Right lobe of liver (tissue), 6 donors: ENCODE results near the gene B4GALT5. TPM values are rescaled to one million over a fixed set of nuclear protein-coding genes. Genes with fewer than 3 reads are reported as not detected.

Experiments used
- ATAC-seq, 4 donors: fragments of 200-7000 bp; cut with Tn5 transposase; one replicate each; pipeline ENCODE4 v1.9.1; 2020; ENCODE audit warnings: mild to moderate bottlenecking in 4 of 4, moderate library complexity in 4 of 4
- DNase-seq, 3 donors: peaks; one replicate each; pipeline ENCODE4 v3.0.0-alpha.2; 2020
- H3K27ac ChIP-seq, 3 donors: fragments of 200-600 bp; one replicate each; pipeline ENCODE4 v1.8.0; 2022
- H3K27me3 ChIP-seq, 2 donors: fragments of 200-600 bp; one replicate each; pipeline ENCODE4 v1.8.0; 2022
- H3K36me3 ChIP-seq, 4 donors: fragments of 200-600 bp; sonication (generic) in 1 of 4; one replicate each; pipeline versions ENCODE4 v1.5.1 to v1.8.0; 2017 to 2022; ENCODE audit warnings: control low read depth in 1 of 4
- H3K4me1 ChIP-seq, 4 donors: fragments of 200-600 bp; sonication (generic) in 1 of 4; one replicate each; pipeline versions ENCODE4 v1.5.1 to v1.8.0; 2017 to 2022; ENCODE audit warnings: control low read depth in 1 of 4
- H3K4me3 ChIP-seq, 3 donors: fragments of 200-600 bp; one replicate each; pipeline ENCODE4 v1.8.0; 2022
- H3K9me3 ChIP-seq, 4 donors: fragments of 200-600 bp; sonication (generic) in 1 of 4; one replicate each; pipeline versions ENCODE4 v1.5.1 to v1.8.0; 2017 to 2022; ENCODE audit warnings: control low read depth in 1 of 4
- CTCF ChIP-seq, 4 donors: fragments of 200-600 bp in 3 of 4; fragments of 450-650 bp in 1 of 4; IDR thresholded peaks; one replicate each; pipeline versions ENCODE4 v1.5.1 to v1.8.0; 2016 to 2022; ENCODE audit warnings: antibody characterized with exemption in 4 of 4, mild to moderate bottlenecking in 2 of 4
- POLR2A ChIP-seq: fragments of 450-650 bp; IDR thresholded peaks from one replicate; pipeline ENCODE4 v1.6.1; 2017; ENCODE audit warnings: antibody characterized with exemption, mild to moderate bottlenecking
- WGBS: methylation state at CpG from one replicate; pipeline ENCODE4 v1.1.6; 2018; ENCODE audit warnings: low coverage, low lambda C conversion rate; ENCODE audit not compliant: insufficient coverage; ENCODE audit errors: missing lambda C conversion rate; 5-methylcytosine and 5-hydroxymethylcytosine counted together
- intact Hi-C, 2 donors: fragments of 100-400 bp; cut with DNase I; formaldehyde crosslinking; loops; one replicate each; pipeline versions ENCODE4 v1.11.2 to v1.14.1; 2022
- total RNA-seq, 6 experiments: library from RNA; depleted of rRNA in 2 of 6; stranded (reverse); fragments of >200 nt in 2 of 6; fragmentation: NEBNext Ultra II Directional in 3 of 6; extraction: Animal tissue kit (Norgen Biotek cat#: 25700) in 3 of 6; gene quantifications; one replicate each; pipeline versions ENCODE4 v1.1.0 to v1.2.4, GENCODE V29; 2016 to 2023
- donor health status: DM: no; HTN: yes; CAD: no.
- donor health status: DM: no; HTN: no; CAD: no.
- donor health status: DM: no; HTN: no; CAD: no.
- donor health status: DM: no; HTN: yes; CAD: no.
- donor health status: DM: no; HTN: yes; CAD: no.

The B4GALT5 gene
- total RNA-seq, 6 experiments from 2014 or later, result 9.5 to 32.6 (median 15.5) TPM

GRCh38 chr20:49700411-49701185 lies 13.1 kb downstream of the B4GALT5 start:
- Histone ChIP-seq H3K27me3 (no peaks in the 10 kb centered on the region), H3K9me3 (no peaks in the 10 kb centered on the region), H3K4me1 (peaks cover 0 to 51% (median 26%) of the 10 kb centered on the region in 4 donors), H3K36me3 (no peaks in the 10 kb centered on the region), H3K27ac (peak overlapping the region in 1 of 3 donors; percentile 37), H3K4me3 (no peak overlapping the region)
- 63% methylated on average over 6 of the region's 7 CpGs for WGBS
- intact Hi-C loops, result no loop called here
- DNase-seq (no peak), ATAC-seq (peak; percentile 51 to 79 (median 66))
- TF ChIP-seq CTCF (IDR thresholded peaks at IDR 0.05) (no peak), POLR2A (no peak)

GRCh38 chr20:49699200-49699992 lies 14.3 kb downstream of the B4GALT5 start:
- DNase-seq, result no peak
- Histone ChIP-seq H3K27me3 (no peaks in the 10 kb centered on the region), H3K27ac (no peak overlapping the region), H3K4me3 (no peak overlapping the region), H3K4me1 (peaks cover 0 to 58% (median 26%) of the 10 kb centered on the region in 4 donors), H3K36me3 (no peaks in the 10 kb centered on the region), H3K9me3 (no peaks in the 10 kb centered on the region)
- 40% methylated on average over 6 of the region's 6 CpGs for WGBS
- TF ChIP-seq CTCF (IDR thresholded peaks at IDR 0.05) (no peak), POLR2A (no peak)
- intact Hi-C loops, result no loop called here
- ATAC-seq, result peak in 1 of 4 donors; percentile 27

- TF ChIP-seq CTCF (IDR thresholded peaks at IDR 0.05) (no peak), POLR2A (no peak)
- H3K27ac ChIP-seq, result no peak overlapping the region
- ATAC-seq, result no peak
- no peak for DNase-seq
- intact Hi-C loops, result no loop called here
- H3K9me3 ChIP-seq, result no peaks in the 10 kb centered on the region
- H3K36me3 ChIP-seq, result no peaks in the 10 kb centered on the region
- no peaks in the 10 kb centered on the region for H3K27me3 ChIP-seq
- H3K4me3 ChIP-seq, result no peak overlapping the region
- peaks cover 0 to 61% (median 28%) of the 10 kb centered on the region in 4 donors for H3K4me1 ChIP-seq
- WGBS, result 79% methylated on average over 5 of the region's 5 CpGs
Observed at GRCh38 chr20:49698477-49698876, 15.2 kb downstream of the B4GALT5 start.

GRCh38 chr20:49697071-49697470 lies 16.6 kb downstream of the B4GALT5 start:
- intact Hi-C loops, result no loop called here
- Histone ChIP-seq H3K4me3 (no peak overlapping the region), H3K4me1 (peaks cover 0 to 64% (median 25%) of the 10 kb centered on the region in 4 donors), H3K27me3 (no peaks in the 10 kb centered on the region), H3K9me3 (no peaks in the 10 kb centered on the region), H3K27ac (peak overlapping the region in 2 of 3 donors; percentile 4 to 31), H3K36me3 (no peaks in the 10 kb centered on the region)
- TF ChIP-seq CTCF (IDR thresholded peaks at IDR 0.05) (no peak), POLR2A (no peak)
- no peak for DNase-seq
- peak; percentile 12 to 50 (median 32) for ATAC-seq
- 68% methylated on average over 5 of the region's 6 CpGs for WGBS
